Gastroesophageal sphincter (tissue), 4 donors: ENCODE measurements around the gene SLC41A2. TPM values are rescaled to one million over a fixed set of nuclear protein-coding genes. Genes with fewer than 3 reads are reported as not detected.

Source experiments
- ATAC-seq: fragments of 150-250 bp; one replicate; pipeline ENCODE4 v1.9.1; 2016; ENCODE audit warnings: mild to moderate bottlenecking, moderate library complexity
- H3K27ac ChIP-seq, 4 donors: fragments of 200-600 bp; sonication (generic) in 3 of 4; 1 replicate in 3 of 4; 2 replicates in 1 of 4; pipeline ENCODE4 v1.5.1; 2016 to 2019
- H3K27me3 ChIP-seq: fragments of 200-600 bp; sonication (generic); one replicate; pipeline ENCODE4 v1.5.1; 2019
- H3K36me3 ChIP-seq, 2 donors: fragments of 200-600 bp; sonication (generic); one replicate each; pipeline ENCODE4 v1.5.1; 2019; ENCODE audit warnings: control low read depth in 1 of 2
- H3K4me1 ChIP-seq, 3 donors: fragments of 200-600 bp; sonication (generic); 1 replicate in 2 of 3; 2 replicates in 1 of 3; pipeline ENCODE4 v1.5.1; 2016 to 2019; ENCODE audit warnings: control low read depth in 2 of 3
- H3K4me3 ChIP-seq, 2 donors: fragments of 200-600 bp; sonication (generic); one replicate each; pipeline ENCODE4 v1.5.1; 2019; ENCODE audit warnings: mild to moderate bottlenecking in 1 of 2, moderate library complexity in 1 of 2
- H3K9me3 ChIP-seq, 3 donors: fragments of 200-600 bp; sonication (generic); one replicate each; pipeline ENCODE4 v1.5.1; 2017 to 2019; ENCODE audit warnings: control low read depth in 2 of 3
- CTCF ChIP-seq, 4 experiments: fragments of 200-600 bp in 2 of 4; fragments of 450-650 bp in 2 of 4; sonication (generic) in 1 of 4; IDR thresholded peaks; one replicate each; pipeline ENCODE4 v1.5.1; 2017 to 2019; ENCODE audit warnings: antibody characterized with exemption in 4 of 4, mild to moderate bottlenecking in 2 of 4, moderate library complexity in 2 of 4
- EP300 ChIP-seq: sonication (generic); formaldehyde crosslinking; IDR thresholded peaks from one replicate; pipeline ENCODE4 v1.6.1; 2017; ENCODE audit warnings: antibody characterized with exemption, mild to moderate bottlenecking
- POLR2A ChIP-seq, 2 donors: fragments of 450-650 bp; IDR thresholded peaks; one replicate each; pipeline ENCODE4 v1.6.1; 2017; ENCODE audit warnings: antibody characterized with exemption in 2 of 2, mild to moderate bottlenecking in 2 of 2, moderate library complexity in 1 of 2
- POLR2AphosphoS5 ChIP-seq: sonication (generic); formaldehyde crosslinking; IDR thresholded peaks from one replicate; pipeline ENCODE4 v1.6.1; 2017; ENCODE audit warnings: antibody characterized with exemption
- WGBS, 2 donors: methylation state at CpG; one replicate each; pipeline ENCODE4 v1.1.5; 2018; ENCODE audit warnings: low coverage in 1 of 2; 5-methylcytosine and 5-hydroxymethylcytosine counted together
- total RNA-seq, 4 donors: library from RNA; depleted of rRNA; stranded (reverse); fragments of >200 nt; gene quantifications; one replicate each; pipeline ENCODE4 v1.1.0, GENCODE V29; 2016

Gene SLC41A2
- total RNA-seq, result 10 to 100 TPM; 24.1 to 95.4 (median 49.4) TPM

- peak; percentile 92 for ATAC-seq
- WGBS, 2 donors, result 0% methylated on average over 3 to 10 of the region's 83 CpGs
- TF ChIP-seq POLR2AphosphoS5 (peak; percentile 55), POLR2A (IDR thresholded peaks at IDR 0.05) (peak; percentile 30 to 38), EP300 (no peak), CTCF (IDR thresholded peaks at IDR 0.05) (peak in 2 of 4 experiments; percentile 45 to 57)
- H3K9me3 ChIP-seq, result no peaks in the 10 kb centered on the region
- peaks cover 0 to 28% (median 3%) of the 10 kb centered on the region in 3 donors for H3K4me1 ChIP-seq
- H3K27me3 ChIP-seq, result peaks cover 7% of the 10 kb centered on the region
- peak within 1 kb of the TSS; percentile 72 to 88 for H3K4me3 ChIP-seq
- H3K27ac ChIP-seq, result peak within 1 kb of the TSS in 3 of 4 donors; percentile 69 to 84 (median 78)
- H3K36me3 ChIP-seq, result no peaks in the 10 kb centered on the region
Observed at GRCh38 chr12:104958001-104958804, at the start of gene SLC41A2. Gene SLC41A2 (minus strand): TSS chr12:104958290. CDS start chr12:104928527, 29,763 bp downstream.

GRCh38 chr12:105001476-105001875, 43.4 kb upstream of the SLC41A2 start:
- no peaks in the 10 kb centered on the region for H3K27me3 ChIP-seq
- H3K4me1 ChIP-seq, result no peaks in the 10 kb centered on the region
- peaks cover 3 to 94% of the 10 kb centered on the region in 2 donors for H3K36me3 ChIP-seq
- H3K27ac ChIP-seq, result no peak overlapping the region
- H3K4me3 ChIP-seq, result no peak overlapping the region
- no peak for ATAC-seq
- TF ChIP-seq EP300 (no peak), CTCF (IDR thresholded peaks at IDR 0.05) (no peak), POLR2AphosphoS5 (no peak), POLR2A (IDR thresholded peaks at IDR 0.05) (no peak)
- H3K9me3 ChIP-seq, result no peaks in the 10 kb centered on the region

- Histone ChIP-seq H3K9me3 (no peaks in the 10 kb centered on the region), H3K36me3 (peaks cover 3 to 94% of the 10 kb centered on the region in 2 donors), H3K4me1 (no peaks in the 10 kb centered on the region), H3K27ac (no peak overlapping the region), H3K27me3 (no peaks in the 10 kb centered on the region), H3K4me3 (no peak overlapping the region)
- no peak for ATAC-seq
- TF ChIP-seq POLR2A (IDR thresholded peaks at IDR 0.05) (no peak), CTCF (IDR thresholded peaks at IDR 0.05) (no peak), POLR2AphosphoS5 (no peak), EP300 (no peak)
- 100% methylated on average over 1 of the region's 7 CpGs for WGBS, 2 donors
Observed at GRCh38 chr12:104999347-104999685, 41.2 kb upstream of the SLC41A2 start.

GRCh38 chr12:104998423-104999346, 40.6 kb upstream of the SLC41A2 start:
- no peak for ATAC-seq
- H3K27me3 ChIP-seq, result no peaks in the 10 kb centered on the region
- no peak overlapping the region for H3K27ac ChIP-seq
- no peaks in the 10 kb centered on the region for H3K4me1 ChIP-seq
- no peaks in the 10 kb centered on the region for H3K9me3 ChIP-seq
- no peak overlapping the region for H3K4me3 ChIP-seq
- WGBS, 2 donors, result 20 to 58% methylated on average over 1 to 6 of the region's 15 CpGs
- H3K36me3 ChIP-seq, result peaks cover 3 to 94% of the 10 kb centered on the region in 2 donors
- no peak for TF ChIP-seq POLR2A (IDR thresholded peaks at IDR 0.05)
- no peak for TF ChIP-seq POLR2AphosphoS5
- TF ChIP-seq CTCF (IDR thresholded peaks at IDR 0.05), result no peak
- no peak for TF ChIP-seq EP300
